CD14-positive monocyte (primary cell): ENCODE data around the gene EXOC6B. TPM values are rescaled to one million over a fixed set of nuclear protein-coding genes. Genes with fewer than 3 reads are reported as not detected.

Experiments
- DNase-seq, 3 donors: peaks; one replicate each; pipeline ENCODE4 v3.0.0-alpha.2; 2011 to 2022
- H2AFZ ChIP-seq: 2 replicates; pipeline ENCODE4 v1.6.0; 2012; ENCODE audit warnings: mild to moderate bottlenecking, low read depth, low read length, inconsistent platforms; ENCODE audit not compliant: insufficient read depth, poor library complexity, severe bottlenecking
- H3K27ac ChIP-seq, 2 donors: 1 replicate in 1 of 2; 2 replicates in 1 of 2; pipeline ENCODE4 v1.5.1; 2012 to 2013; ENCODE audit warnings: low read length in 2 of 2, control low read depth in 1 of 2, inconsistent platforms in 1 of 2, low read depth in 1 of 2, mild to moderate bottlenecking in 1 of 2
- H3K27me3 ChIP-seq, 2 donors: one replicate each; pipeline versions ENCODE4 v1.6.0 to v1.6.1; 2011 to 2013; ENCODE audit warnings: low read length in 2 of 2; ENCODE audit not compliant: control insufficient read depth in 2 of 2, insufficient read depth in 2 of 2
- H3K36me3 ChIP-seq, 2 donors: replicated peaks in 1 of 2; 1 replicate in 1 of 2; 2 replicates in 1 of 2; pipeline versions ENCODE4 v1.5.1 to v1.6.1; 2012 to 2013; ENCODE audit warnings: low read length in 2 of 2, control low read depth in 1 of 2, inconsistent platforms in 1 of 2, mild to moderate bottlenecking in 1 of 2; ENCODE audit not compliant: insufficient read depth in 2 of 2, control insufficient read depth in 1 of 2
- H3K4me1 ChIP-seq, 2 donors: 1 replicate in 1 of 2; 2 replicates in 1 of 2; pipeline versions ENCODE4 v1.5.1 to v1.6.1; 2012 to 2013; ENCODE audit warnings: low read length in 2 of 2, control low read depth in 1 of 2, inconsistent platforms in 1 of 2, mild to moderate bottlenecking in 1 of 2, moderate library complexity in 1 of 2; ENCODE audit not compliant: insufficient read depth in 2 of 2, control insufficient read depth in 1 of 2
- H3K4me2 ChIP-seq: replicated peaks from 2 replicates; pipeline ENCODE3; 2012; ENCODE audit warnings: low read length, moderate library complexity, mild to moderate bottlenecking; ENCODE audit not compliant: poor library complexity, severe bottlenecking; ENCODE audit errors: extremely low read depth
- H3K4me3 ChIP-seq, 3 experiments: fragments of 200-600 bp in 1 of 3; sonication (generic) in 1 of 3; replicated peaks in 1 of 3; 1 replicate in 2 of 3; 2 replicates in 1 of 3; pipeline ENCODE4 v1.5.1; 2011 to 2013; ENCODE audit warnings: low read length in 3 of 3, mild to moderate bottlenecking in 3 of 3, control low read depth in 2 of 3, low read depth in 2 of 3, inconsistent platforms in 1 of 3, moderate library complexity in 1 of 3
- H3K79me2 ChIP-seq: 2 replicates; pipeline ENCODE4 v1.6.0; 2012; ENCODE audit warnings: mild to moderate bottlenecking, control low read depth, inconsistent platforms, low read length, moderate library complexity; ENCODE audit not compliant: insufficient read depth
- H3K9ac ChIP-seq: 2 replicates; pipeline ENCODE4 v1.6.0; 2017; ENCODE audit warnings: low read length, mild to moderate bottlenecking; ENCODE audit not compliant: insufficient read depth, poor library complexity, severe bottlenecking
- H3K9me3 ChIP-seq, 2 donors: replicated peaks in 1 of 2; 1 replicate in 1 of 2; 2 replicates in 1 of 2; pipeline versions ENCODE4 v1.5.1 to v1.6.1; 2012 to 2013; ENCODE audit warnings: low read length in 2 of 2, control low read depth in 1 of 2; ENCODE audit not compliant: control insufficient read depth in 1 of 2, insufficient read depth in 1 of 2
- H4K20me1 ChIP-seq: 2 replicates; pipeline ENCODE4 v1.6.0; 2012; ENCODE audit warnings: mild to moderate bottlenecking, low read length, control low read depth, moderate library complexity; ENCODE audit not compliant: insufficient read depth
- H3K27ac Mint-ChIP-seq, 7 donors: one replicate each; pipeline ENCODE4 v1.8.0; 2020; ENCODE audit warnings: mild to moderate bottlenecking in 7 of 7, mixed read lengths in 7 of 7, moderate library complexity in 6 of 7, inconsistent platforms in 2 of 7
- H3K27me3 Mint-ChIP-seq, 3 donors: one replicate each; pipeline ENCODE4 v1.8.0; 2021 to 2022; ENCODE audit warnings: low read depth in 3 of 3, mild to moderate bottlenecking in 3 of 3, mixed read lengths in 3 of 3, moderate library complexity in 3 of 3, inconsistent platforms in 1 of 3
- H3K36me3 Mint-ChIP-seq, 2 donors: one replicate each; pipeline ENCODE4 v1.8.0; 2020; ENCODE audit warnings: mixed read lengths in 2 of 2, inconsistent platforms in 1 of 2, mild to moderate bottlenecking in 1 of 2
- H3K4me1 Mint-ChIP-seq: one replicate; pipeline ENCODE4 v1.8.0; 2020; ENCODE audit warnings: mild to moderate bottlenecking, mixed read lengths
- H3K4me3 Mint-ChIP-seq, 2 donors: one replicate each; pipeline ENCODE4 v1.8.0; 2020; ENCODE audit warnings: mild to moderate bottlenecking in 2 of 2, mixed read lengths in 2 of 2, moderate library complexity in 1 of 2
- H3K9me3 Mint-ChIP-seq, 7 donors: one replicate each; pipeline ENCODE4 v1.8.0; 2020 to 2022; ENCODE audit warnings: mixed read lengths in 7 of 7, mild to moderate bottlenecking in 6 of 7, moderate library complexity in 6 of 7, inconsistent platforms in 2 of 7
- WGBS: methylation state at CpG from one replicate; pipeline ENCODE4 v1.1.5; 2013; ENCODE audit warnings: missing lambda C conversion rate; ENCODE audit not compliant: insufficient coverage; 5-methylcytosine and 5-hydroxymethylcytosine counted together
- intact Hi-C, 2 donors: fragments of 100-400 bp; cut with micrococcal nuclease; formaldehyde crosslinking; loops; one replicate each; pipeline versions ENCODE4 v1.15.0 to v1.15.1; 2023
- polyA plus RNA-seq, 3 donors: library from polyadenylated mRNA; depleted of rRNA in 1 of 3; unstranded in 2 of 3; stranded (reverse) in 1 of 3; fragments of 300-500 nt in 2 of 3; fragments of >200 nt in 1 of 3; fragmentation: Illumina TruSeq in 2 of 3; gene quantifications; 1 replicate in 2 of 3; 2 replicates in 1 of 3; pipeline ENCODE4 v1.2.3, GENCODE V29; 2012 to 2021
- TF ChIP-seq, protein P1 (sequence below): fragments of 200-600 bp; IDR thresholded peaks from one replicate; pipeline ENCODE4 v1.8.0; 2022; ENCODE audit warnings: antibody characterized with exemption, mild to moderate bottlenecking

EXOC6B gene
- polyA plus RNA-seq, 3 donors: 1.8 to 2.8 (median 2.1) TPM

DNA sequence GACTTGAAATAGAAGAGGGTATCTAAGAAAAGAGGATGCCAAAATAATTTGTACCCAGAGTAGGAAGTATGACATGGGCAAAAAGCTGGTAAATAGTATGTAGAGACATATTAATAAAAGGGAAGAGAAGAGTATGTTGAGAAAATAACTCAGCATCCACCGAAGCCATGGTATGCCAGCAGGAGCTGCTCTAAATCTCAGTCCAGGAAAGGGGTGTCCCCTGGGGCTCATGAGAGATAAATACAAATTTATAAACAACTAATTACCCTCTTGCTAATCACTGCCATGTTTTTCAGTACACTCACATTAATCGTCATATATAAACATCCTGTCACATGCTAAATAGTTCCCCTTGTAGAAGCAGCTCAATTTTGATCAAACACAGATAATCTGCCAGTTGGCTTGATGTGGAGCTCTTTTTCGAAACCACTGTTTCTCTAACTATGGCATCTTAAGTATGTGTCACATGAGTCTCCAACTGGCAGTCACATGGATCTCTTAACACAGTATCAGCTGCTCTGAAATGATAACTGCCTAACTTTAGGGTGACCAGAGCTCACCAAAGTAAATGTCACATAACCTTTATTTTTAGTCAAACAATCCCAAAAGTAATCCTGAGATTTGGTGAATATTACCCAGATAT, 31.9 kb downstream of the EXOC6B start:
- H3K9ac ChIP-seq: no peak overlapping the region
- H3K79me2 ChIP-seq: no peaks in the 10 kb centered on the region
- Mint-ChIP-seq H3K9me3 (no peaks in the 10 kb centered on the region), H3K27ac (no peak overlapping the region), H3K4me1 (peaks cover 15% of the 10 kb centered on the region), H3K36me3 (no peaks in the 10 kb centered on the region), H3K4me3 (no peak overlapping the region), H3K27me3 (peaks cover 0 to 3% (median 2%) of the 10 kb centered on the region in 3 donors)
- H3K4me3 ChIP-seq: no peak overlapping the region
- H4K20me1 ChIP-seq: no peaks in the 10 kb centered on the region
- H3K27ac ChIP-seq: no peak overlapping the region
- no CpG with 5 or more reads among the region's 3 CpGs for WGBS
- no peak overlapping the region for H2AFZ ChIP-seq
- H3K27me3 ChIP-seq: no peaks in the 10 kb centered on the region
- no peaks in the 10 kb centered on the region for H3K9me3 ChIP-seq
- peaks cover 9 to 11% of the 10 kb centered on the region in 2 donors for H3K4me1 ChIP-seq
- intact Hi-C loops: no loop called here
- no peak overlapping the region for H3K4me2 ChIP-seq
- no peak for DNase-seq
- TF ChIP-seq, protein P1, sequence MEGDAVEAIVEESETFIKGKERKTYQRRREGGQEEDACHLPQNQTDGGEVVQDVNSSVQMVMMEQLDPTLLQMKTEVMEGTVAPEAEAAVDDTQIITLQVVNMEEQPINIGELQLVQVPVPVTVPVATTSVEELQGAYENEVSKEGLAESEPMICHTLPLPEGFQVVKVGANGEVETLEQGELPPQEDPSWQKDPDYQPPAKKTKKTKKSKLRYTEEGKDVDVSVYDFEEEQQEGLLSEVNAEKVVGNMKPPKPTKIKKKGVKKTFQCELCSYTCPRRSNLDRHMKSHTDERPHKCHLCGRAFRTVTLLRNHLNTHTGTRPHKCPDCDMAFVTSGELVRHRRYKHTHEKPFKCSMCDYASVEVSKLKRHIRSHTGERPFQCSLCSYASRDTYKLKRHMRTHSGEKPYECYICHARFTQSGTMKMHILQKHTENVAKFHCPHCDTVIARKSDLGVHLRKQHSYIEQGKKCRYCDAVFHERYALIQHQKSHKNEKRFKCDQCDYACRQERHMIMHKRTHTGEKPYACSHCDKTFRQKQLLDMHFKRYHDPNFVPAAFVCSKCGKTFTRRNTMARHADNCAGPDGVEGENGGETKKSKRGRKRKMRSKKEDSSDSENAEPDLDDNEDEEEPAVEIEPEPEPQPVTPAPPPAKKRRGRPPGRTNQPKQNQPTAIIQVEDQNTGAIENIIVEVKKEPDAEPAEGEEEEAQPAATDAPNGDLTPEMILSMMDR: no peak
- no peaks in the 10 kb centered on the region for H3K36me3 ChIP-seq

DNA sequence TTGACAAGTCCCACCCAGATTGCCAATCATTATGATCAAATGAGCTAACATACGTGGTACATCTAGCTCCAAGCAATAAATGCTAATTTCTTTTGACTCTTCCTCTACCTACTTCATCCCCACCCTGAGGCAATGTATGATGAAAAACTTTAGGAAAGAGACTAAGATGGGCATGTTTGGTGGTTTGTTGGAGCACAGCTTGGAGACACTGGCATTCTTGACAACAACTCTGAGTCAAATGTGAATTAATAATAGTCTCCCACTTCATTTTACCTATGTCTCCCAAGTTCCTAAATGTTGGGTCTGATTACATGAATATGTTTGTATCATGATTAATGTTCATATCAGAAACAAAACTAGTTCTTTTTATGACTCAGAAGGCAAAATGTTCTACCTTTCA, 36.6 kb downstream of the EXOC6B start:
- no peaks in the 10 kb centered on the region for H3K4me1 ChIP-seq
- TF ChIP-seq, protein P1: no peak
- H3K36me3 Mint-ChIP-seq: no peaks in the 10 kb centered on the region
- H3K36me3 ChIP-seq: no peaks in the 10 kb centered on the region
- H3K4me1 Mint-ChIP-seq: peaks cover 3% of the 10 kb centered on the region
- H3K9me3 ChIP-seq: peaks cover 0 to 8% of the 10 kb centered on the region in 2 donors
- peaks cover 0 to 7% (median 6%) of the 10 kb centered on the region in 7 donors for H3K9me3 Mint-ChIP-seq
- no peak overlapping the region for H3K27ac ChIP-seq
- no peak overlapping the region for H3K4me3 ChIP-seq
- H3K27ac Mint-ChIP-seq: no peak overlapping the region
- peaks cover 0 to 3% (median 0%) of the 10 kb centered on the region in 3 donors for H3K27me3 Mint-ChIP-seq
- no peak overlapping the region for H3K4me2 ChIP-seq
- H3K4me3 Mint-ChIP-seq: no peak overlapping the region
- no peak overlapping the region for H3K9ac ChIP-seq
- DNase-seq: no peak
- no peaks in the 10 kb centered on the region for H4K20me1 ChIP-seq
- no peaks in the 10 kb centered on the region for H3K79me2 ChIP-seq
- intact Hi-C loops: no loop called here
- H3K27me3 ChIP-seq: no peaks in the 10 kb centered on the region
- WGBS: no CpG with 5 or more reads among the region's 1 CpG
- H2AFZ ChIP-seq: no peak overlapping the region
